HG02970 (cell line): ENCODE data around the gene POLL.
"Not testable (repeated sequence)": the region's sequence is repeated elsewhere in the genome, so short reads cannot be mapped to it uniquely, and the experiment has no call there.

ENCODE experiments used
- ATAC-seq: cut with Tn5 transposase; IDR thresholded peaks from one replicate; pipeline ENCODE4 v1.9.1; 2021; ENCODE audit warnings: mild to moderate bottlenecking, moderate library complexity, moderate number of reproducible peaks; ENCODE audit not compliant: unreplicated experiment, low FRiP score

The POLL gene

DNA sequence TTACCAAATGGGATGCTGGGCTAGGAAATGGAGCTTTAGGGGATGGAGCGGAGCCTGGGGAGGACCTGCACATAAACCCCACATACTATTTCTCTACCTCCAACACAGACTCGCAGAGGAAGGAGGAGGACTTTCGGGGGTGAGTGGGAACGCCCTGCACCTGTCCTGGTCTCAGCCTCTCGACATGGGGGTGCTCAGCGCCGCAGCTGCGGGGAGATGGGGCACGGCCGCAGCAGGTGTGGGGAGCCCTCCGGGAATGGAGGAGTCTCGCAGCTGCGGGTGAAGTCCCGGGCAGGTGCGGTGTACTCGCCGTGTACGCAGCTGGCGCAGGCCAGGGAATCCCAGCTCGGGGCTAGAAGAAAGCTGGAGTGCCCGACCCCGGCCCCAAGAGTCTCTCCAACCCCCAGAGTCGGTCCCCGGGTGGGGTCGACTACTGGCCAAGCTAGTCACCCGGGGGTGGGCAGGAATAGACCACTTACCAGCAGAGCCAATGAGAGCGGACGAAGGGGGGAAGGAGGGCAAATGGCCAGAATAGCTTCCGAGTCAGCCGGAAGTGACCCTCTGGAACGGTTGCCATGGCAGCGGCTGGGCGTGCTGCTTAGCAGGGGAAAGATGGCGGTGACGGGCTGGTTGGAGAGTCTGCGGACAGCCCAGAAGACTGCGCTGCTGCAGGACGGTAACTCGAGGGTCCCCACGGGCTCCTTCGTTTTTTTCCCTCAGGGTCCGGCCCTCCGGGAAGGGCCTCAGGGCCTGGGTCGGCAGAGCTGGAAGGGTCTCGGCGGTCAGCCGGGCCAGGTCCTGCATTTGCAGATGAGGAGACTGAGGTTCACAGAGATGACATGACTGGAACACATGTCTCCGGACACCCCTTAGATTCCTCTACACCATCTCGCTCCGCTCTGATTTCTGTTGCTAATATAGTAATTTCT, at the start of gene POLL, which contains the start of gene DPCD:
Gene POLL (minus strand): TSS at position 533 of the 929 bp plus-strand sequence. CDS start 897 bp downstream, outside the sequence.
Gene DPCD (plus strand): TSS at position 597 of the 929 bp plus-strand sequence. CDS start 16 bp downstream, at position 613.
- ATAC-seq = peak; percentile 82

DNA sequence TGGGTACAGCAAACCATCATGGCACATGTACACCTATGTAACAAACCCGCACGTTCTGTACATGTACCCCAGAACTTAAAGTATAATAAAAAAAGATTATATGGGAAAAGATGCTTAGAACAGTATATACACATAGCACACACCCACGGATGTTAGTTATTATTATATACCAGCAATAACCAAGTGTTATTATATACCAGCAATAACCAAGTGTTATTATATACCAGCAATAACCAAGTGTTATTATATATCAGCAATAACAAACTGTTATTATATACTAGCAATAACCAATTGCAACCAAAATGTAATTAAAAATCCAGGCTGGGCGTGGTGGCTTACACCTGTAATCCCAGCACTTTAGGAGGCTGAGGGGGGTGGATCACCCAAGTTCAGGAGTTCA, 45.5 kb upstream of the POLL start:
- ATAC-seq = not testable (repeated sequence)

GRCh38 chr10:101631821-101632475, 43.9 kb upstream of the POLL start:
- no peak for ATAC-seq

- ATAC-seq = no peak
Observed at GRCh38 chr10:101630633-101630920, 42.5 kb upstream of the POLL start.

DNA sequence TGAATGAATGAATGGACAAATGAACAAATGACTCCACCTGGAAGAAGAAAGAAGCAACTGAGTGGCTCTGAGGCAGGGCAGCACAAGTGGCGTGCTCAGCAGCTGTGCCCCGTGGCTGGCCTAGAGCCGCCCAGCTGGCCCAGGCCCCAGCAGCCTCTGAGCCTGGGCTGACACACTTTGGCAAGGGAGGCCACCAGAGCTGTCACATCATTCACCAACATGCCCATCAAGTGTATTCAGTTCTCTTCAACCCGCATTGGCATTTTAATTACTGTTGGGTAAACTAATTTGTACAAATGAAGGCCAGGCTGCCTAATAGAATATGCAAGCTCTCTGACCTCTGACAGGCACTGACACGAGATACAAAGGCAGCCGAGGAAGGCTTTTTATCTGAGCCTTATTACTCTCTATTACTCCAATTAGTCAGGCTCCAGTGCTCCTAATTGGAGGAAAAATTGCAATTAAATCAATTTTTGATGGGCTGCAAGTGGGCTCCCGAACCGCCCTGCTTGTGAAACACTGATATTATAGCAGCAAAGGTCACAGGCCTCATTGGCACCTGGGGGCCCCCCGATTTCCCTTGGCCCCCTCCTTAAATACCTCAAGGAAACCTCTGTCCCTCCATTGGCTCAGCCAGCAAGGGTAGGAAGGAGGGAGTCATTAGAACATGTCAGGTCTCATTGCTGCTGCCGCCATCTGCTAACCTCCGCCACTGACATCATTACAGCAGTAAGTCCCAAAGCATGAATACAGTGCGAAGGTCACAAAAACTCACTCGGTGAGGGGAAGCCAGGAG, 42.0 kb upstream of the POLL start:
- ATAC-seq = no peak

DNA sequence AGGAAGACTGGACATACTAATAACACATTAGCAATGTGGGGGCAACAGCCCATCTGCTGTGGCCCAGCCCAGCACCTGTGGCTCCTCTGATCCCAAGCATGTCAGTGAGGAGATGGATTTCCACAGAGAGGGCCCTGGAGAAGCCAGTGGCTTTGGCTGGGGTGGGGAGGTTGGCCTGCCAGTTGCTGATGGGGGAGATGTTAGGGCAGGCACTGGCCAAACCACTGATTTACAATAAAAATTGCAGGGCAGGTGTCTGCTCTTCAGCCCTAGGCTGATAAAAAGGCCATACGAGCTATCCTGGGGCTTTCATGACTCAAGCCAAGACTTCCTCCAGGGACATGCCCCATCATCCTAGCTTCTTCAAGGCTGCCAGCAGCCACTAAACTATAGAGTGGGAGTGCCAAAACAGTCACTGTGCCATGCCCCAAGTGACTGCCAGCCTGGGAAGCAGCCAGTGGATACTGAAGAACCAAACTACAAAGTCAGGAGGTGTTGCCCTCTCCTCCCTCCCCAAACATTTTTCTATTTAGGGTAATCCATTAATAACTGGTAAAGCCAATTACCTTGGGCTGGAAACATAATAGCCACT, 37.9 kb upstream of the POLL start:
- no peak for ATAC-seq

DNA sequence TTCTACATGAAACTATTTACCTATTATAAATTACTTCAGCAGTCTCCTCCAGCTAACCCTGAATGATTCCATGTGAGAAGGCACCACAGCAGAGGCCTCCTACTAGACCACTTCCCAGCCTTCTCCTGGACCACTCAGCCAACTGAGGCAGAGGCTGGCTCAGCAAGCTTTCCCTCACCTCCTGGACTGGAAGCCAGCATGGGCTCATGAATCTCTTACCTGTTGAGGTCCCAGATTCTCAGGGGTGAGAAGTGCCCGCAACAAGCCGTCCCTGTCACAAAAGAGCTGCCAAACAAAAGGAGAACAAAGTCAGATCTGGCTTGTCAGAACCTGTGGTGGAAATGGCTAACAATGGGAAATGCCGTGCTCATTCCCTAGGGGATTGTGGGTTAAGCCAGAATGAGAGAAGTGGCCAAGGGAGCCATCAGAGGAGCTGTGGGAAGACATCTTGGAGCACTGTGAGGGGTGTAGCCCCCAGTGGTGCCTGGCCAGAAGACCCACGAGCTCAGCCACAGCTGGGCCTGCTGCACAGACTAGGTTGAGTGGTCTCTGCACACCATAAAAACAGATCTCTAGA, 36.6 kb upstream of the POLL start:
- ATAC-seq = no peak

- ATAC-seq = no peak
Observed at GRCh38 chr10:101623528-101623927, 35.5 kb upstream of the POLL start.

GRCh38 chr10:101619983-101620382, 31.9 kb upstream of the POLL start:
- ATAC-seq = no peak

GRCh38 chr10:101618871-101619270, 30.8 kb upstream of the POLL start:
- no peak for ATAC-seq

GRCh38 chr10:101617824-101618568, 29.9 kb upstream of the POLL start:
- no peak for ATAC-seq

DNA sequence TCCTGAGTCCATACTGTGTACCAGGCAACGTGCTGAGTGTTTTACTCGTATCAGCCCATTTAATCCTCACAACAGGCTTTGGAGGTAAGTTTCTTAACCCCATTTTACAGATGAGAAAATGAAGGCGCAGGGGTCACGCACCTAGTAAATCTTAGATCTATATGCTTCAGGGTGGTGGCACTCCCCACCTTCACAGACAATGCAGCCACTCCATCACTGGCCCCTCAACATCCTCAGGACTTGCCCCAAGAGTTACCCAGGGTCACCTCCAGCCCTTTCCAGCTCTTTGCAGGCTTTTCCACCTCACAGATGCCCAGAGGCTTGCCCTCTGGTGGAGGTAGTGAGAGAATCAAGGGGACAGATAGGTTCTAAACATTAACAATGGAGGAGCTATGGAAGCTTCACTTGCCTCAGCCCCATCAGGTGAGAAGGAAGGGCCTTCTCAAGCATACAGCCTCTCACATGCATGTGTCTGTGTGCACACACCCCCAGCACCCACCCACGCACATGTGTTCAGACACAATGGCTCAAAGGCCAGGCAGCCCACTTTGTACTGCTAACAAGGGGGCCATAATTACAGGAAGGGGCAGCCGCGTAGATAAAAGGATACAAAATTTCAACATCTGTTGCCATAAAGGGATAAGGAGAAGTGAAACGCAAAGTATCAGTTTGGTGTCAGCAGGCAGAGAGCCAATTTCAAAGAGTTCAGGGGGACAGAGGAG, 29.2 kb upstream of the POLL start:
- no peak for ATAC-seq

- ATAC-seq = no peak
Observed at GRCh38 chr10:101616415-101617101, 28.5 kb upstream of the POLL start.

DNA sequence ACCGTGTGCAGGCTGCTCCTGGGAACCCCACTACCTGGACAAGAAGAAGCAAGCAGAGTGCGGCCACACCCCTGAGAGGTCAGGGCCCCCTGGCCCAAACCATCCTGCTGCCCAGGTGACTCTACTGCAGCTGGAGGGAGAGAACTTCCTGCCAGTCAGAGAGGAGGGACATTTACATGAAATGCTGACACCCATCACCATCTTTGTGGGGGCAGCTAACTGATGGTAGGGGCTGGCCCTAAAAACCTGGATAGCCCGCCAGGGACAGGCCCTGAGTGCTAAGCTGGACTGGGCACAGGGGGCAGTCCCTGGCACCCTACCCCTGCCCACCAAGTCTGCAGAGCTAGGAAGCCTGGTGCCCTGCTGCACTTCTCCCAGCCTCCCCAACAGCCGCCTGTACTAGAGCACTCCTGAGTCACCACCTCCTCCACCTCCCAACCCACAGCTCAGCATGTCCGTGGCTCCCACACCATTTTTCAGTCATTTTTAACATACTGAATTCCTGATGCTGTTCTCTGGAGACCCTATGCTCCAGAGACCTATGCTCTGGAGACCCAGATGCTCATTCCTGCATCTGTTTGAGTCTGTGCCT, 27.6 kb upstream of the POLL start:
- no peak for ATAC-seq

GRCh38 chr10:101614663-101615524, 26.8 kb upstream of the POLL start:
- ATAC-seq = no peak

GRCh38 chr10:101613646-101614045, 25.6 kb upstream of the POLL start:
- ATAC-seq = no peak

DNA sequence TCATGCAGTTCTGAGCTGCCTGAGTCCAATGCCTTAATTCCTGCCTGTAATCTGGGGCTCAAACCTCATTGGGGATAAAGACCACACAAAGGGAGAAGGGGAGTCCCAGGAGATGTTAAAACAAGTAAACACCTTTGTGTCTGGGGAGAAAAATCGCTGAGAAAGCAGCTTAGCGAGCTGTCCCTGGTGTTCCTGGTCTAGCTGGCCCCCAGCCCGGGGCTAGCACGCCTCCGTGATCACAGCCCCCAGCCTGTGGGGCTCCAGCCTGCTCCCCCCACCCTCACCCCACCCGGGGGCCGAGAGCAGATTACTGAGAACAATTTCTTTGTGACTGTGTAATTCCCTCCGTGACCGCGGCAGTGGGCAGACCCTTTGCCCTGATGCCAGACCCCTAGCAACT, 24.8 kb upstream of the POLL start:
- no peak for ATAC-seq
